HEK293 (cell line): ENCODE measurements around the gene UTRN.

ENCODE experiments used
- CTCF ChIA-PET: fragments of 350-600 bp; formaldehyde crosslinking; extraction: SDS; loops from one replicate; lab custom pipeline; 2021; ENCODE audit warnings: antibody characterized with exemption; lab: Yijun Ruan, JAX
- POLR2A ChIA-PET: fragments of 300-600 bp; formaldehyde crosslinking; extraction: SDS; loops from one replicate; lab custom pipeline; 2020; ENCODE audit warnings: antibody characterized with exemption, inconsistent platforms; lab: Yijun Ruan, JAX
- H3K27ac ChIP-seq: fragments of 200-500 bp; sonication (Bioruptor generic); 2 replicates; pipeline ENCODE4 v1.5.1; 2014; ENCODE audit warnings: low read depth, low read length, control low read depth, inconsistent platforms; ENCODE audit errors: extremely low read depth
- H3K36me3 ChIP-seq, 2 experiments: fragments of 200-500 bp in 1 of 2; sonication (Bioruptor generic) in 1 of 2; 1 replicate in 1 of 2; 2 replicates in 1 of 2; pipeline ENCODE4 v1.5.1; 2014 to 2017; ENCODE audit warnings: inconsistent platforms in 2 of 2, low read length in 2 of 2; ENCODE audit not compliant: control insufficient read depth in 2 of 2, insufficient read depth in 1 of 2
- H3K4me1 ChIP-seq: fragments of 200-500 bp; sonication (Bioruptor generic); 2 replicates; pipeline ENCODE4 v1.5.1; 2014; ENCODE audit warnings: mild to moderate bottlenecking, low read length, inconsistent platforms; ENCODE audit not compliant: control insufficient read depth, insufficient read depth
- H3K4me3 ChIP-seq: 2 replicates; pipeline ENCODE4 v1.5.1; 2011; ENCODE audit warnings: low read depth, mild to moderate bottlenecking, control low read depth, low read length, moderate library complexity
- H3K9me3 ChIP-seq: fragments of 200-500 bp; sonication (Bioruptor generic); 2 replicates; pipeline ENCODE4 v1.5.1; 2014; ENCODE audit warnings: low read depth, low read length, inconsistent platforms; ENCODE audit not compliant: control insufficient read depth, insufficient read depth
- AEBP2 ChIP-seq: fragments of 450-650 bp; formaldehyde crosslinking; IDR thresholded peaks from 2 replicates; pipeline ENCODE4 v1.5.1; 2016; ENCODE audit warnings: missing biosample characterization, missing genetic modification characterization, borderline replicate concordance
- EGR2 ChIP-seq: fragments of 450-650 bp; formaldehyde crosslinking; IDR thresholded peaks from 2 replicates; pipeline ENCODE4 v1.5.1; 2016; ENCODE audit warnings: low read depth, missing biosample characterization, missing genetic modification characterization
- HOXC10 ChIP-seq: sonication (generic); formaldehyde crosslinking; IDR thresholded peaks from 2 replicates; pipeline ENCODE4 v1.8.1; 2023; ENCODE audit warnings: mild to moderate bottlenecking, missing genetic modification reagents
- HOXD13 ChIP-seq: sonication (generic); formaldehyde crosslinking; IDR thresholded peaks from 2 replicates; pipeline ENCODE4 v1.8.0; 2022; ENCODE audit warnings: missing genetic modification reagents, borderline replicate concordance
- PRDM6 ChIP-seq: fragments of 450-650 bp; formaldehyde crosslinking; IDR thresholded peaks from 2 replicates; pipeline ENCODE4 v1.5.1; 2017; ENCODE audit warnings: missing biosample characterization, missing genetic modification characterization
- REPIN1 ChIP-seq: fragments of 450-650 bp; formaldehyde crosslinking; IDR thresholded peaks from 2 replicates; pipeline ENCODE4 v1.5.1; 2017; ENCODE audit warnings: missing biosample characterization, missing genetic modification characterization, low read depth
- SALL2 ChIP-seq: fragments of 450-650 bp; formaldehyde crosslinking; IDR thresholded peaks from 2 replicates; pipeline ENCODE4 v1.5.0; 2017; ENCODE audit warnings: missing biosample characterization, mild to moderate bottlenecking, missing genetic modification characterization, borderline replicate concordance
- SP2 ChIP-seq: fragments of 450-650 bp; formaldehyde crosslinking; IDR thresholded peaks from 2 replicates; pipeline ENCODE4 v1.5.1; 2016; ENCODE audit warnings: missing biosample characterization, missing genetic modification characterization
- ZBTB11 ChIP-seq: fragments of 450-650 bp; formaldehyde crosslinking; conservative IDR thresholded peaks from 2 replicates; pipeline ENCODE4 v1.5.1; 2016; ENCODE audit warnings: low read depth, missing biosample characterization, missing genetic modification characterization
- ZBTB48 ChIP-seq: fragments of 450-650 bp; formaldehyde crosslinking; IDR thresholded peaks from 2 replicates; pipeline ENCODE4 v1.5.1; 2016; ENCODE audit warnings: missing biosample characterization, missing genetic modification characterization
- ZFHX2 ChIP-seq: fragments of 450-650 bp; formaldehyde crosslinking; conservative IDR thresholded peaks from 2 replicates; pipeline ENCODE4 v1.5.1; 2016; ENCODE audit warnings: missing biosample characterization, missing genetic modification characterization
- ZNF10 ChIP-seq: fragments of 450-650 bp; formaldehyde crosslinking; IDR thresholded peaks from 2 replicates; pipeline ENCODE4 v1.5.1; 2017; ENCODE audit warnings: missing biosample characterization, missing genetic modification characterization
- ZNF155 ChIP-seq: fragments of 450-650 bp; formaldehyde crosslinking; IDR thresholded peaks from 2 replicates; pipeline ENCODE4 v1.5.1; 2016; ENCODE audit warnings: missing biosample characterization, missing genetic modification characterization
- ZNF169 ChIP-seq: fragments of 450-650 bp; formaldehyde crosslinking; IDR thresholded peaks from 2 replicates; pipeline ENCODE4 v1.5.1; 2016; ENCODE audit warnings: missing biosample characterization, missing genetic modification characterization
- ZNF221 ChIP-seq: fragments of 450-650 bp; formaldehyde crosslinking; IDR thresholded peaks from 2 replicates; pipeline ENCODE4 v1.5.1; 2017; ENCODE audit warnings: missing biosample characterization, missing genetic modification characterization, borderline replicate concordance
- ZNF26 ChIP-seq: fragments of 450-650 bp; formaldehyde crosslinking; IDR thresholded peaks from 2 replicates; pipeline ENCODE4 v1.5.1; 2016; ENCODE audit warnings: missing biosample characterization, missing genetic modification characterization
- ZNF280D ChIP-seq: fragments of 450-650 bp; formaldehyde crosslinking; IDR thresholded peaks from 2 replicates; pipeline ENCODE4 v1.5.1; 2016; ENCODE audit warnings: missing biosample characterization, missing genetic modification characterization
- ZNF354C ChIP-seq: fragments of 450-650 bp; formaldehyde crosslinking; IDR thresholded peaks from 2 replicates; pipeline ENCODE4 v1.5.1; 2016; ENCODE audit warnings: missing biosample characterization, missing genetic modification characterization, low read depth, borderline replicate concordance
- ZNF530 ChIP-seq: fragments of 450-650 bp; formaldehyde crosslinking; IDR thresholded peaks from 2 replicates; pipeline ENCODE4 v1.5.1; 2016; ENCODE audit warnings: low read depth, missing biosample characterization, missing genetic modification characterization
- ZNF600 ChIP-seq: fragments of 450-650 bp; formaldehyde crosslinking; IDR thresholded peaks from 2 replicates; pipeline ENCODE4 v1.5.1; 2016; ENCODE audit warnings: missing biosample characterization, missing genetic modification characterization
- ZNF776 ChIP-seq: fragments of 450-650 bp; formaldehyde crosslinking; IDR thresholded peaks from 2 replicates; pipeline ENCODE4 v1.5.0; 2017; ENCODE audit warnings: missing biosample characterization, missing genetic modification characterization, borderline replicate concordance
- ZNF791 ChIP-seq: fragments of 450-650 bp; formaldehyde crosslinking; IDR thresholded peaks from 2 replicates; pipeline ENCODE4 v1.5.1; 2016; ENCODE audit warnings: missing biosample characterization, missing genetic modification characterization
- ZNF792 ChIP-seq: fragments of 450-650 bp; formaldehyde crosslinking; IDR thresholded peaks from 2 replicates; pipeline ENCODE4 v1.5.1; 2016; ENCODE audit warnings: missing biosample characterization, missing genetic modification characterization
- ZNF830 ChIP-seq: fragments of 450-650 bp; IDR thresholded peaks from 2 replicates; pipeline ENCODE4 v1.5.0; 2018; ENCODE audit warnings: missing biosample characterization, missing genetic modification characterization, low read depth, mild to moderate bottlenecking, moderate library complexity
- ZSCAN5A ChIP-seq: fragments of 450-650 bp; formaldehyde crosslinking; IDR thresholded peaks from 2 replicates; pipeline ENCODE4 v1.5.1; 2016; ENCODE audit warnings: missing biosample characterization, missing genetic modification characterization

Gene UTRN

GRCh38 chr6:144252259-144252658 lies 32.9 kb upstream of the UTRN start (continued):
- TF ChIP-seq ZFHX2 (tag by site-specific recombination), result no peak
- TF ChIP-seq ZNF530 (tag by site-specific recombination), result no peak
- TF ChIP-seq ZBTB48 (tag by site-specific recombination), result no peak
- no peak for TF ChIP-seq ZNF221 (tag by site-specific recombination)
- TF ChIP-seq ZNF830 (tag by site-specific recombination), result no peak
- no peak for TF ChIP-seq ZNF169 (tag by site-specific recombination)
- no peak for TF ChIP-seq ZNF791 (tag by site-specific recombination)
- no peak for TF ChIP-seq ZNF280D (tag by site-specific recombination)
- no peak for TF ChIP-seq ZNF776 (tag by site-specific recombination)
- TF ChIP-seq EGR2, result no peak

- H3K4me1 ChIP-seq, result peaks cover 9% of the 10 kb centered on the region
- no peak overlapping the region for H3K27ac ChIP-seq
- H3K9me3 ChIP-seq, result no peaks in the 10 kb centered on the region
- H3K4me3 ChIP-seq, result no peak overlapping the region
- ChIA-PET CTCF (interaction anchor here (0.6 kb wide), 1 partner anchor 7 kb away, joined by 3 read pairs; no protein-coding TSS in a partner anchor), POLR2A (no interaction called here)
- no peaks in the 10 kb centered on the region for H3K36me3 ChIP-seq
- TF ChIP-seq ZBTB11 (tag by site-specific recombination) (no peak), REPIN1 (tag by site-specific recombination) (no peak), SP2 (tag by site-specific recombination) (no peak), PRDM6 (no peak), HOXD13 (CRISPR knock-in tag) (no peak), HOXC10 (CRISPR knock-in tag) (no peak), SALL2 (tag by site-specific recombination) (no peak), ZSCAN5A (tag by site-specific recombination) (no peak), ZNF792 (tag by site-specific recombination) (no peak), ZNF155 (no peak), ZNF600 (tag by site-specific recombination) (no peak), ZNF530 (tag by site-specific recombination) (no peak), ZNF26 (no peak), ZNF10 (tag by site-specific recombination) (no peak), ZNF354C (tag by site-specific recombination) (no peak), AEBP2 (no peak)
These were observed 25.1 kb upstream of the UTRN start for GRCh38 chr6:144259986-144260385.
